Mucosa of descending colon (tissue), 3 donors: Measurements from ENCODE around the gene IL17B. TPM values are rescaled to one million over a fixed set of nuclear protein-coding genes. Genes with fewer than 3 reads are reported as not detected.
A peak's percentile ranks its signal among the peaks of the same experiment; 100 is the strongest.

Experiments used
- ATAC-seq: fragments of 200-7000 bp; cut with Tn5 transposase; one replicate; pipeline ENCODE4 v1.9.1; 2020; ENCODE audit warnings: mild to moderate bottlenecking, moderate library complexity
- DNase-seq, 3 donors: peaks; one replicate each; pipeline ENCODE4 v3.0.0-alpha.2; 2020
- H3K36me3 ChIP-seq: fragments of 200-600 bp; one replicate; pipeline ENCODE4 v1.8.0; 2021; ENCODE audit warnings: low read depth, mild to moderate bottlenecking
- H3K4me1 ChIP-seq: fragments of 200-600 bp; one replicate; pipeline ENCODE4 v1.8.0; 2021; ENCODE audit warnings: low read depth, mild to moderate bottlenecking
- H3K4me3 ChIP-seq: fragments of 200-600 bp; one replicate; pipeline ENCODE4 v1.8.0; 2021; ENCODE audit warnings: mild to moderate bottlenecking
- H3K9me3 ChIP-seq: fragments of 200-600 bp; one replicate; pipeline ENCODE4 v1.8.0; 2021; ENCODE audit warnings: mild to moderate bottlenecking
- intact Hi-C, 2 donors: fragments of 100-400 bp; cut with DNase I in 1 of 2; cut with micrococcal nuclease in 1 of 2; formaldehyde crosslinking; loops; one replicate each; pipeline versions ENCODE4 v1.11.0 to v1.11.1; 2022; cut with DNase I, micrococcal nuclease
- total RNA-seq, 3 donors: library from RNA; stranded (reverse); fragmentation: NEBNext Ultra II Directional in 2 of 3; extraction: Animal tissue kit (Norgen Biotek cat#: 25700) in 2 of 3; gene quantifications; one replicate each; pipeline versions ENCODE4 v1.2.1 to v1.2.4, GENCODE V29; 2021 to 2023
- TF ChIP-seq, protein P1 (sequence below): fragments of 200-600 bp; IDR thresholded peaks from one replicate; pipeline ENCODE4 v1.8.0; 2022; ENCODE audit warnings: antibody characterized with exemption, mild to moderate bottlenecking
- donor health status: DM: no; HTN: no; CAD: no; lungs with moderate emphysema.
- donor health status: DM: no; HTN: no; CAD: no.
- donor health status: DM: no; HTN: yes; CAD: no.

IL17B gene
- total RNA-seq, 3 donors from 2014 or later = 0.92 TPM; not detected in 2

DNA sequence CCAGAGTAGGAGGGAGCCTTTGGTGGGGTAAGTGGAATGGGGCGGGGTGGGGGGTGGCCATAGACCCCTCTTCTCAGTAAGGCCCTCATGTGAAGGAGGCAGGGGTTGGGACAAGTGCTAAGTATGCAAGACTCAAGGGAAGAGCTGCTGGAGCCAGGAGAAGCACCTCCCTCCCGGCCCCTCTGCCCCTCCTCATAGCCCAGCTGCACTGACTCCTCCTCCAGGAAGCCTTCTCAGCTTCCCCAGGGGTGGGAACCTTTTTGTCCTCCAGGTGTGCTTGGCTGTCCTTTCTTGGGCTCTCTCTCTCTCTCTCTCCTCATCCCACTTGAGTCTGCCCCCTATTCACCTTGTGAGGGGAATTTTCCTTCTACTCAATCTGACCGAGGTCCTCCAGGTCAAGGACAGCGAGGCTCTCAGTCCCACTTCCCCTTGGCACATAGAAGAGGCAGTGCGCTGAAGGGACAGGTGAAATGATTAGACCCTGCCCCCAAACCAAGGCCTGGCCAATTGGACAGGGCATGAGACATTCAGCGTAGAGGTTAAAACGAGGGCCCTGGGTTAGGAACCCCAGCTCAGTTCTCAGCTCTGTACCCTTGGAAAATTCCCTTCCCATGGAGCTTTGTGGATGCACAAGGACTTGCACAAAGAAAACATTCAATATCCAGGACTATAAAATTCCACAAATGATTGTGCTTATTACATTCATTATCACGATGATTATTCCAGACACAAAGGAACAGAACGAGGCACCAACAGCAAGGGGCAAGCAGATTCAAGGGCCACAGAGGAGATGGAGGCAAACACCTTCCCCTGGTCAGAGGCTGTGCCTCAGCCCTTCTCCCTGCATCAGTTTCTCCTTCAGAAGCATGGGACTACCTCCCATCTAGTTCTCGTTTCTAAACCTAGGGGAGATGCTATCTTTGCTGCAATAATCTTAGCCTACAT is 45.6 kb upstream of the IL17B start:
- Histone ChIP-seq H3K4me1 (no peaks in the 10 kb centered on the region), H3K36me3 (no peaks in the 10 kb centered on the region), H3K9me3 (no peaks in the 10 kb centered on the region), H3K4me3 (no peak overlapping the region)
- intact Hi-C loops = loop anchor here in 1 of 2 donors (5.0 kb wide), 1 partner anchor 42 kb away; no protein-coding TSS in a partner anchor
- DNase-seq (no peak), ATAC-seq (no peak)
- TF ChIP-seq, protein P1, sequence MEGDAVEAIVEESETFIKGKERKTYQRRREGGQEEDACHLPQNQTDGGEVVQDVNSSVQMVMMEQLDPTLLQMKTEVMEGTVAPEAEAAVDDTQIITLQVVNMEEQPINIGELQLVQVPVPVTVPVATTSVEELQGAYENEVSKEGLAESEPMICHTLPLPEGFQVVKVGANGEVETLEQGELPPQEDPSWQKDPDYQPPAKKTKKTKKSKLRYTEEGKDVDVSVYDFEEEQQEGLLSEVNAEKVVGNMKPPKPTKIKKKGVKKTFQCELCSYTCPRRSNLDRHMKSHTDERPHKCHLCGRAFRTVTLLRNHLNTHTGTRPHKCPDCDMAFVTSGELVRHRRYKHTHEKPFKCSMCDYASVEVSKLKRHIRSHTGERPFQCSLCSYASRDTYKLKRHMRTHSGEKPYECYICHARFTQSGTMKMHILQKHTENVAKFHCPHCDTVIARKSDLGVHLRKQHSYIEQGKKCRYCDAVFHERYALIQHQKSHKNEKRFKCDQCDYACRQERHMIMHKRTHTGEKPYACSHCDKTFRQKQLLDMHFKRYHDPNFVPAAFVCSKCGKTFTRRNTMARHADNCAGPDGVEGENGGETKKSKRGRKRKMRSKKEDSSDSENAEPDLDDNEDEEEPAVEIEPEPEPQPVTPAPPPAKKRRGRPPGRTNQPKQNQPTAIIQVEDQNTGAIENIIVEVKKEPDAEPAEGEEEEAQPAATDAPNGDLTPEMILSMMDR = no peak

DNA sequence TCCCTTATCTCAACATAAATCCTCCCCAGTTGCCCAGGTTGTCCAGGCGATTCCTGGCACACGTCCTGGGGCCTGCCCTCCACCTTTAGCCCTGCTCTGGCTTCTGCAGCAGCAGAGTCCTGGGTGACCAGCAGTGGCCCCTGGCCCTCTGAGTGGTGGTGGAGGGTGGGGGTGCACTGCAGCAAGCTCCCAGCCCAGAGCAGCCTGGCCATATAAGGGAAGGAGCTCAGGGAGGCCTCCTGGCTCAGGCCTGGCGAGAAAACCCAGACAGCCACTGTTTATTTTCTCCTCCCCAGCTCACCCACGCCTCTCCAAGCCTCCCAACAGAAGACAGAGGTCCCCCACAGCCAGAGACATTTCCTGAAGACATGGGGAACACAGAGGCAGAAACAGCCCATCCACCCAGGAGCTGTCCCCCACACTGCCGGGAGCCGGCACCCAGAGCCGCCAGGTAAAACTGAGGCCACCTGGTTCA is 44.7 kb upstream of the IL17B start:
- DNase-seq (no peak), ATAC-seq (peak; percentile 11)
- no peaks in the 10 kb centered on the region for H3K9me3 ChIP-seq
- TF ChIP-seq, protein P1 = no peak
- H3K36me3 ChIP-seq = no peaks in the 10 kb centered on the region
- H3K4me1 ChIP-seq = no peaks in the 10 kb centered on the region
- H3K4me3 ChIP-seq = no peak overlapping the region
- intact Hi-C loops = no loop called here

DNA sequence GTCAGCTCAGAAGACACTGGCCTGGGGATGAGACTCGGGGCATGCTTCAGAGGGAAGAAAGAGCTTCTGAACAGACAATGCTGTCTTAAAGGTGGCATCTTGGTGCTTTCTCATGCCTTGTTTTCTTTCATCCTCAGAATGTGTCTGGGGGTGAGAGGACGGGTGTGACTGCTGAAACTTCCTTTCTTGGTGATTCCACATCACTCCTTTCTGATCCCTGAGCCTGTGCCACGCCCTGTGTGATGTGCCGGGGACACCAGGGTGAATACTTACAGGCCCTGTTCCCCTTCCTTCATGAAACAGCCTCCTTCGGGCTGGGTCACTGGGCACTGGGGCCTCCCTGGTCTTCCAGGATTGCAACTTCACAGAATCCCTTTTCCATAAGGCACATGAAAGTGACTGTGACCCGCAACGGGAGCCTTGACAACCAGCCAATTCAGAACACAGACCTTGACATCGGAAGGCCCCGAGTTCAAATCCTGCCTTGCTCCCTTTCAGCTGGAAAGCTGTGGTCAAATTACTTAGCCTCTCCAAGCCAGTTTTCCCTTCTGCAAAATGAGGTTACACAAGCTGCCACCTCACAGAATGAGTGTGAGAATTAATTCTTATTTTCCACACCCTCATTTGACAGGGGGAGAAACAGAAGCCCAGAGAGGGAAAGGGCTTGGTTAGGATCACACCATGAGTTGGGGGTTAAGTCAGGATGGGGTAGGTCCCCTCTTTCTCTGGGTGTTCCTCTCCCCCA is 44.1 kb upstream of the IL17B start:
- TF ChIP-seq, protein P1 = no peak
- H3K9me3 ChIP-seq = no peaks in the 10 kb centered on the region
- intact Hi-C loops = no loop called here
- DNase-seq (no peak), ATAC-seq (peak; percentile 5)
- H3K36me3 ChIP-seq = no peaks in the 10 kb centered on the region
- H3K4me3 ChIP-seq = no peak overlapping the region
- no peaks in the 10 kb centered on the region for H3K4me1 ChIP-seq

DNA sequence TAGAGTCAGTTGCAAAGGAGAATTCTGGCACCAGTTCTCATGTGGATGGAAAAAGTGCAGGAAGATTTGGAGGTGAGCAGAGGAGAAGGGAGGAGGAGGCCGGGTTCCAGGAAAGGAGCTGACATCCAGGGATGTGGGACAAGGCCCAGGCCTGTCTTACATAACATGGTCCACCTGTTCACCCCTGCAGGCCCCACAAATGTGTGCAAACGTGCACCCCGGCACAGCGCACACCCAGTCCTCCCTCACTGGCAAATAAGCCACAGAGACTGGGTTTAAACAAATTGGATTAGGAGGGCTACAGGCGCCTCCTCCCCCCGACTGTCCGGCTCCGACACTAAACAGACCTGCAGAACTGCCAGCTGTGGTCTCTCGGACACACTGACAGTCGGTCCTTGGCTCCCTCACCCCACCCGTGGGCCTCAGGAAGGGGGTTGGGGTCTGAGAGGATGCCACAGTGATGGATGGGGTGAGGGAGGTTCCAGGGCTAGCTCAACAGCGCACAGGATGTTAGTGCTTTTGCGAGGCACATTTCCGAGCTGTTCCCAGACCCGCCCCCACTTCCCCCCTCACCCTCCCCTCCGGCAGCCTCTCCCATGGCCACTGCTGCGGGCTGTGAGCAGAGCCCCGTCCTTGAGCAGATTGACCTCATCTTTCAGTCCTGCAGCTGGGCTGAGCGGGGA is 43.4 kb upstream of the IL17B start:
- DNase-seq (peak in 2 of 3 donors; percentile 44 to 63), ATAC-seq (peak; percentile 55)
- Histone ChIP-seq H3K9me3 (no peaks in the 10 kb centered on the region), H3K4me1 (no peaks in the 10 kb centered on the region), H3K4me3 (no peak overlapping the region), H3K36me3 (no peaks in the 10 kb centered on the region)
- TF ChIP-seq, protein P1 = no peak
- intact Hi-C loops = no loop called here

DNA sequence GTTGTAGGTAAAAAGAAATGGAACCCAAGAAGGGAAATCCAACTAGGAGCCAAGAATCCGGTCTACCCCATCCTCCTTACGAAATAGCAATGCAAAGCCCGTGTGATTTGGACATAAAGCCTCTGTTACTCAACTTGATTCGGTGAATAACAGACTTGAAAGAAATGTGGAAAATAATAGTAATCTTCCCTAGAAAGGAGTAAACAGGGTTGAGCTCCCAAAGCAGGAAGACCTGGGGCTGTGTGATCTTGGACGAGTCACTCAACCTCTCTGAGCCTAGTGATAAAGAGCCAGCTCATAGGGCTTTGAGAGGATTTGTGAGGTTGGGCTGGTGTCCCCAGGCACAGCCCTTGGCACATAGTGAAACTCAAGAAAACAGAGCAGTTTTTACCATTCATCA is 42.7 kb upstream of the IL17B start:
- ATAC-seq = no peak
- intact Hi-C loops = no loop called here

More for the DNA sequence above, 42.7 kb upstream of the IL17B start:
- no peaks in the 10 kb centered on the region for H3K36me3 ChIP-seq
- no peak overlapping the region for H3K4me3 ChIP-seq
- no peak for DNase-seq
- no peaks in the 10 kb centered on the region for H3K4me1 ChIP-seq
- H3K9me3 ChIP-seq = no peaks in the 10 kb centered on the region
- TF ChIP-seq, protein P1 = no peak
